GM23248 (cell line): ENCODE measurements around the gene TRHDE.

ENCODE experiments used
- EZH2 ChIP-seq: fragments of 200-600 bp; sonication (generic); IDR thresholded peaks from 2 replicates; pipeline ENCODE4 v1.6.1; 2018; ENCODE audit warnings: antibody characterized with exemption, mild to moderate bottlenecking; ENCODE audit not compliant: insufficient read depth, poor library complexity, severe bottlenecking
- EZH2phosphoT487 ChIP-seq: fragments of 200-600 bp; sonication (generic); IDR thresholded peaks from 2 replicates; pipeline ENCODE4 v1.6.1; 2018; ENCODE audit warnings: antibody characterized with exemption, moderate library complexity, mild to moderate bottlenecking, low read depth; ENCODE audit not compliant: insufficient read depth

DNA sequence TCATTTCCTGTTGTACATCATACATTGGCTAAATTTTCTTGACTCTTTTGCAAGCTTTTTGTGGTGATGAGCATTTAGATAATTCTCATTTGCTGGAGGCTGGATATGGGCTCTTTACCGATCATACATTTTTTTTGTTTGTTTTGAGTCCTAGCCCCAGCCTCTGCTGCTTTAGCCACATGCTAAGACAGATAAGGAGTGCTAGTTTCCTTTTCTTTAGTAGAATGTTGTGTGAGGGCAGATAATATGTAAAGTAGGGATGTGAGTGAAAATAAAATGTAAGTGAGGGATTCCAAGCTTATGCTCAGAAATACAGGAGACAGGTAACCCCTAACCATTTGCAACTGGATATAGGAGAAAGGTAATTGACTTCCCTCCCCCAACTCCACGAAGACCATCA is 405.7 kb downstream of the TRHDE start:
- TF ChIP-seq EZH2 (no peak), EZH2phosphoT487 (no peak)
